ENCODE results near the gene KANSL1. TPM values are rescaled to one million over a fixed set of nuclear protein-coding genes. Genes with fewer than 3 reads are reported as not detected.

KANSL1 gene
- total and polyA plus RNA-seq, 2 of the 4 experiments (the other 2 are of a cell fraction) = 19.1 to 49.6 TPM

- no peak overlapping the region for H3K9ac ChIP-seq (ENCODE audit: low read depth, low read length)
- H3K56ac ChIP-seq (ENCODE audit: extremely low read depth, insufficient read depth, low read length) = no peak overlapping the region
- 0 out of 2 replicates have a peak, but pooled peaks cover 3% of the 10 kb centered on the region for H3K36me3 ChIP-seq (ENCODE audit: control insufficient read depth, insufficient read depth, low read length)
- no peak overlapping the region for H4K5ac ChIP-seq (ENCODE audit: low read depth, low read length)
- H2AK5ac ChIP-seq (ENCODE audit: low read depth, low read length) = no peak overlapping the region
- H3K4me1 ChIP-seq (ENCODE audit: control insufficient read depth, insufficient read depth, low read length) = peaks cover 2% of the 10 kb centered on the region; the same call in 1 of the 2 replicates
- no peak overlapping the region for H3K4me3 ChIP-seq (ENCODE audit: insufficient read depth, low read depth, low read length)
- no peak overlapping the region for H4K8ac ChIP-seq (ENCODE audit: low read depth in 2 of 2, low read length in 2 of 2)
- no peak overlapping the region for H2BK15ac ChIP-seq (ENCODE audit: low read depth, low read length)
- no peak overlapping the region for H3K27ac ChIP-seq (ENCODE audit: insufficient read depth, low read length)
- no peak overlapping the region for H2BK20ac ChIP-seq (ENCODE audit: low read depth, low read length)
- no peak for ATAC-seq (ENCODE audit: low read depth)
- H3K4me2 ChIP-seq (ENCODE audit: low read depth, low read length) = no peak overlapping the region
- no peaks in the 10 kb centered on the region for H3K9me3 ChIP-seq (ENCODE audit: control insufficient read depth, insufficient read depth, low read length)
- H3K4ac ChIP-seq (ENCODE audit: low read depth, low read length) = no peak overlapping the region
- H3K79me1 ChIP-seq (ENCODE audit: low read depth in 1 of 2, low read length in 2 of 2) = peaks cover 32 to 74% of the 10 kb centered on the region in 2 experiments; a peak in 3 of 4 replicates
- H3K27me3 ChIP-seq (ENCODE audit: control insufficient read depth, insufficient read depth, low read length) = no peaks in the 10 kb centered on the region
- H2AFZ ChIP-seq (replicated peaks; ENCODE audit: low read length, poor library complexity) = no peak overlapping the region
- no peak for DNase-seq
- ChIA-PET CTCF (interaction anchor here (0.8 kb wide), 1 partner anchor 11 kb away, joined by 8 read pairs; no protein-coding TSS in a partner anchor), POLR2A (ENCODE audit: unreplicated experiment) (no interaction called here)
- peak overlapping the region; percentile 31 for H2BK5ac ChIP-seq (ENCODE audit: low read depth, low read length, poor library complexity, severe bottlenecking)
- H4K20me1 ChIP-seq (ENCODE audit: insufficient read depth, low read length) = peaks cover 39% of the 10 kb centered on the region
- WGBS, 2 experiments (ENCODE audit: extremely low coverage in 2 of 2, insufficient read length in 1 of 2) = no CpG with 5 or more reads among the region's 6 CpGs
- H3K18ac ChIP-seq (ENCODE audit: low read depth, low read length) = no peak overlapping the region
- intact Hi-C loops (cut with micrococcal nuclease) = loop anchor here (5.0 kb wide), 1 partner anchor 47 kb away; no protein-coding TSS in a partner anchor
- no peak overlapping the region for H4K91ac ChIP-seq (ENCODE audit: insufficient read depth, low read depth, low read length)
- H3K14ac ChIP-seq (replicated peaks; ENCODE audit: low read depth, low read length) = no peak overlapping the region
- no peak overlapping the region for H3K23ac ChIP-seq (ENCODE audit: low read depth, low read length)
- in situ Hi-C loops (cut with MboI; ENCODE audit: low sequenced_read_pairs) = no loop called here
- H2AK9ac ChIP-seq (replicated peaks; ENCODE audit: low read depth, low read length, poor library complexity) = no peak overlapping the region
- no TSS peak for BruUV-seq (replicated peaks)
- dilution Hi-C loops (cut with HindIII; ENCODE audit: low sequenced_read_pairs, unreplicated experiment) = no loop called here
- H3K9me1 ChIP-seq (ENCODE audit: insufficient read depth, low read length) = peaks cover 3% of the 10 kb centered on the region
- TF ChIP-seq CEBPB (IDR thresholded peaks at IDR 0.05; ENCODE audit: low read depth, low read length) = peak; percentile 72
- TF ChIP-seq, protein P1, sequence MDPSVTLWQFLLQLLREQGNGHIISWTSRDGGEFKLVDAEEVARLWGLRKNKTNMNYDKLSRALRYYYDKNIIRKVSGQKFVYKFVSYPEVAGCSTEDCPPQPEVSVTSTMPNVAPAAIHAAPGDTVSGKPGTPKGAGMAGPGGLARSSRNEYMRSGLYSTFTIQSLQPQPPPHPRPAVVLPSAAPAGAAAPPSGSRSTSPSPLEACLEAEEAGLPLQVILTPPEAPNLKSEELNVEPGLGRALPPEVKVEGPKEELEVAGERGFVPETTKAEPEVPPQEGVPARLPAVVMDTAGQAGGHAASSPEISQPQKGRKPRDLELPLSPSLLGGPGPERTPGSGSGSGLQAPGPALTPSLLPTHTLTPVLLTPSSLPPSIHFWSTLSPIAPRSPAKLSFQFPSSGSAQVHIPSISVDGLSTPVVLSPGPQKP (IDR thresholded peaks at IDR 0.05; ENCODE audit: borderline replicate concordance, low read depth, low read length) = no peak
- no peak for TF ChIP-seq RAD21 (IDR thresholded peaks at IDR 0.05; ENCODE audit: low read length)
- no peak for TF ChIP-seq SMC3 (IDR thresholded peaks at IDR 0.05; ENCODE audit: low read depth, low read length)
- no peak for TF ChIP-seq POLR2A (IDR thresholded peaks at IDR 0.05; ENCODE audit: low read depth, low read length)
- no peak for TF ChIP-seq NFE2L2 (IDR thresholded peaks at IDR 0.05; ENCODE audit: low read depth, low read length)
- no peak overlapping the region for H2BK120ac ChIP-seq (ENCODE audit: low read depth, low read length)
Observed at GRCh38 chr17:46080118-46081017, 112.9 kb downstream of the KANSL1 start.

Data from IMR-90 (cell line).